Islet precursor cell (in vitro differentiated cells): ENCODE results near the gene SLC25A24.
"Not testable (repeated sequence)": the region's sequence is repeated elsewhere in the genome, so short reads cannot be mapped to it uniquely, and the experiment has no call there.

Experiments
- DNase-seq: peaks from one replicate; pipeline ENCODE4 v3.0.0-alpha.2; 2018

The SLC25A24 gene

DNA sequence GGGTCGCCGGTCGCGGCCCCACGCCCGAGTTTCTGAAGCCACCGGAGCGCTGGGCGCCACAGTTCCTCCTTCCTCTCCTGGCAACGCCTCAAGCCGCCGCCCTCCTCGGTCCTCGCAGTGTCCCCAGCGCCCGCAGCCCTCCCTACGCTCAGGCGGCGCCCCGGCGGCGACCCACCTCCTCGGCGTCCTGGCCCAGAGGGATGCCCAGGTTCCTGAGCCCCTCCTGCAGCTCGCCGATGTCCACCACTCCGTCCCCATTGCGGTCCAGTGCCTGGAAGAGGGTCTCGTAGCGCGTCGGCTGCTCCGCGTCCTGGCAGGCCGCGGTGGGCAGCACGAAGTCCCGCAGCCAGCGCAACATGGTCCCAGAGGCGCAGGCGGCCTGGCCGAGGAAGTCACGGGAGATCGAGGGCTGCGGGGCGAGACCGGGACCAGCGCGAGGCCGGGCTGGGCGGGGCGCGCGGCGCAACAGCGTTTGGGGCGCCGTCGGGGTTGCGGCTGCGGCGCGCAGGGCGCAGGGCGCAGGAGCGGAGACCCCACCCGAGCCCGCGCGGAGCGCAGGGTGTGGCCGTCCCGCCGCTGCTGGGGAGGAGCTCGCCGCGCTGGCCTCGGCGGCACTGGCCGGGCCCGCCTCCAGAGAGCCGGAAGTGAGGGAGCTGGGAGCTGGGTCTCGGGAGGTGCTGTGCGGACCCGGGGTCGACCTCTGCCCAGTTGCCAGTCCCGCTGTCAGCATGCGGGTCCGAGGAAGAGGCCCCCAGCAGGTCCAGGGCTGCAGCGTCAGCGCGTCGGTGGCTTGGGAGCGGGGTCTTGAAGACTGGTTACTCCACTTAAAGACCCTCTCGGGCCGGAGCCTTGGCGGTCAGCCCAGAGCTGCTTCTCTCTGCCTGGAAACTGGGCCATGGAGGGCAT, at the start of gene SLC25A24:
Gene SLC25A24, minus strand, starts transcription at position 563 of the 906 bp plus-strand sequence. Its CDS starts 205 bp downstream, at position 358.
- DNase-seq: peak; percentile 93

DNA sequence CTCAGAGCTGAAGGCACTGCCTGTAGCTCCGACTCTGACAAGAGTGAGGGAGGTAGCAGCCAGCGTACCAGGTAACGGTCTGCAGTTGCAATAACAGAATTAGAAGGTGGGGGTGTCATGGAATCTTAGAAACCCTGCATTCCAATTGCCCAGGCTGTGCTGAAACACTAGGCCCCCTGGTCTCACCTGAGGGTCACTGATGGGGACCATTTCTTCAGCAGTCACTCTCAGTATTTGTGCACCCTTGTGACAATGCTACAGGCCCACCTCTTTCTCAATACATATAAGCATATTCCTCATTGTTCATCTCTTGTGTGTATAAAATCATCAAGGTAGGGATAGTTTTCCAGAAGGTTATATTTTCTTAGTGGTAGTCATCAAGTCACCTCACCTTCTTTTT, 43.8 kb upstream of the SLC25A24 start, which contains the start of gene NBPF4:
Gene NBPF4, minus strand, starts transcription at position 101 of the 400 bp plus-strand sequence. CDS start 315 bp downstream, outside the sequence.
- not testable (repeated sequence) for DNase-seq

DNA sequence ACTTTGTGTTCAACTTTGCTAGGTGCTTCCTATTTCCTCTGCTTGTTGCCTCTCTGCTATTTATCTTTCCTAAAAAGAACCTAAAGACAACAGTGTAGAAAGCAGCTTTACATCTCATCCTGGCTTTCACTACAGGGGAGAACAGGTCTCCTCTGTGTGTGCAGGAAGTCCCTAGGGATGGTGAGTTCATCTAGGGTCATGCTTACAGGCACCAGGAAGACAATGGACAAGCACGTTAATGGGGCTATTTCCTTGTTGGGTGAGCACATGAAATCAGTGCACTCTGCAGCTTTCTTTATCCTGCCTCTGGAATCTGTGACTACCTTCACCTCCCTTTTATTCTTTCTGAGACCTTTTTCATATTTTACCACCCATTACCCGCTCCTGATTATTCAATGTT, 39.3 kb upstream of the SLC25A24 start:
- not testable (repeated sequence) for DNase-seq

DNA sequence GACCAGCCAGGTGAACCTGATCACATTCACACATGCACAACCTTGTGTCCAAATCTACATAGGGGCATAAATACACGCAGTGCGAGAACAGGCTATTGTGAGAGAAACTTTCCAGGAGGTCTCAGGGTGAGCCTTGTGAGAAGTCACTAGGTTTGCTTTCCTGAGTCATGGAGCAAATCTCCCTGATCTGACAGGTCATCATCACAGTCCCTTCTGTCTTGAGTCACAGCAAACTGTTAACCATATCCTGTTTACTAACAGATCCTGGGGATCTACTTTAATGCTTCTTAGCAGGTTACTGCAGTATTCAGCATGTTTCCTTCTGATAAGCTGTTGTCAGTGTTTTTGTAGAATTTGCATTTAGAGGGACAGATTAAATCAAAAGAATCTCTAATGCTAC, 35.2 kb upstream of the SLC25A24 start:
- not testable (repeated sequence) for DNase-seq

DNA sequence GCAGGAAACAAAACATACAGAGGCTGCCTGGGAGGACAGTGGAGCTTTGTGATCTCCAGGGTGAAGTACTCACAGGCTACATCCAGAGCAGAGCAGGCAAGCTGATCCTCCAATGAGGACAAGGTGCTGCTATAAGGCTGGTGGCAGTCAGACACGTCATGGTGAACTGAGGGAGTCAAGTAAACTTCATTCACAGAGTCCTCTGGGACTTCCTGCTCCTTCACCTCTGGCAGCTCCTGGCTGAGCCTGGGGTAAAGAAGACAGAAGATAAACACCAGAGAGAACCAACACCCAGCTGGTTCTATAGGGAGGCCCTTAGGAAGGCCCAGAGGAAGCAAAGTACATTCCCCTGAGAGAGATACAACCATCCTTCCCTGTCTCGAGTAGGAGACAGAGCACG, 32.0 kb upstream of the SLC25A24 start:
- not testable (repeated sequence) for DNase-seq

DNA sequence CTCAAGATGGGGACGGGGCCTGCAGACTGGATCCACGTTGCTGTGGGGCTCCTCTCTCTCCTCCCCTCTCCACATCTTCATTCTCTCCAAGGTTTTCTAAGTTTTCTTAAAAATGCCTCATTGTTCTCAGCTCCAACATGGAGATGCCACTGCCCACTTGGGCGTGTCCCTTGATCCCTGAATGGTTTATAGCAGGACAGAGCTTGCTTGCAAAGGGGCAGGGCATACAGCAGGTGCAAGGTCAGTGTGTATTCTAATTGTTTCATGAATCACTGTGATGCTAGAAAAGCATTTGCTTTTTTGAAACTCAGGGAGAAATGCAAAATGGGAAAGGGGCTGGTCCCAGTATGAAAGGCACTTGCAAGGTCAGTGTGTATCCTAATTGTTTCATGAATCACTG, 29.8 kb upstream of the SLC25A24 start:
- not testable (repeated sequence) for DNase-seq

DNA sequence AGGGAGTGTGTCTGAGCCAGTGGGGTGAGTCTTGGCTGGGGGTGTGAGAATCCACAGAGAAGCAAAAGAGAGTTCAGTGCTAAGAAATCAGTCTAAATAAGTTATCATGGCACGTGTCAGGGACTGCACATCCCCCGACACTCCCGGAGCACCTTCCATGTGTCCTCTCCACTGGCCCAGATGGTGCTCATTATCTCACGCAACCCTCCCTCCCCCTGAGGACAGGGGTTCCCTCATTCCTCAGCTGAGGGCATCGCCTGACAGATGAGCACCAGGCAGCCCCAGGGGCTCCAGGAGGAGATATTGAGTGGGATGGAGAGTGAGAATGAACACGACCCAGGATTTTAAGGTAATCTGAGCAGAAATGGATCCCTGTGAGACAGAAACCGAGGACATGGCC, 27.6 kb upstream of the SLC25A24 start:
- DNase-seq: not testable (repeated sequence)

DNA sequence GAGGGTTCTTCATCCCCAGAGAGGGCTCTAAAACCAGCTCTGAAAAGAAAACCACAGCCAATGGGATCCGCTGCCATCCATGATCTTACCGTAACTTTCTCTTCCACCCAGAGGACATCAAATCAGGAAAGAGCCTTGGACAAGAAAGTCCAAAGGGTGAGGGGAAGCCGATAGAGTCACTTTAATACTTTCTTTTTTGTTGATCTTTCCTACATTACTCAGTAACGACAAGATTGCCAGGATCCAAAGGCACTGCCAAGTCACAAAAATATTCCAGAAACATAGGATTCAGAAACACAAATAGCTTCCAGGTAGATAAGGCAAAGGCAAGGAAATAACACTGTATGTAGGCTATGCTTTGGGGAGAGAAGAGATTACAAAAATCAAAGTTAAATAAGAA, 26.7 kb upstream of the SLC25A24 start:
- not testable (repeated sequence) for DNase-seq

DNA sequence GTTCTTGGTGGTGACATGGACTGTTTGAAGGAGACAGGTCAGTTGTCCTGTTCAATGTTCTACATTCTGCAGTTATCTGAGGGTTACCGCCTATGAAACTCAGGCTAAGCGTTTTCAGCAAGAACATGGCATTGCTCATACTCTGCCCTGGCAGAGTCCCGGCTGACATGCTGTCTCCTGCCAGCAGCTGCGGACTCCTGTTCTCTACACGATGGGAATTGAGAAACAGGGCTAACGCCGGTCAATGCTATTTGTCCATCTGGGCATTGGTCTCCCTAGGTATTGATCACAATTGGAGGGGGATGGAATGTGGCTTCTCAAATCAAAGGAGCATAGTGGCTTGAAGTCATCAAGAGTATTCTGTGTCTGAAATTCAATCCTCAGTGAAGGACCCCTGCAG, 23.1 kb upstream of the SLC25A24 start:
- DNase-seq: not testable (repeated sequence)

DNA sequence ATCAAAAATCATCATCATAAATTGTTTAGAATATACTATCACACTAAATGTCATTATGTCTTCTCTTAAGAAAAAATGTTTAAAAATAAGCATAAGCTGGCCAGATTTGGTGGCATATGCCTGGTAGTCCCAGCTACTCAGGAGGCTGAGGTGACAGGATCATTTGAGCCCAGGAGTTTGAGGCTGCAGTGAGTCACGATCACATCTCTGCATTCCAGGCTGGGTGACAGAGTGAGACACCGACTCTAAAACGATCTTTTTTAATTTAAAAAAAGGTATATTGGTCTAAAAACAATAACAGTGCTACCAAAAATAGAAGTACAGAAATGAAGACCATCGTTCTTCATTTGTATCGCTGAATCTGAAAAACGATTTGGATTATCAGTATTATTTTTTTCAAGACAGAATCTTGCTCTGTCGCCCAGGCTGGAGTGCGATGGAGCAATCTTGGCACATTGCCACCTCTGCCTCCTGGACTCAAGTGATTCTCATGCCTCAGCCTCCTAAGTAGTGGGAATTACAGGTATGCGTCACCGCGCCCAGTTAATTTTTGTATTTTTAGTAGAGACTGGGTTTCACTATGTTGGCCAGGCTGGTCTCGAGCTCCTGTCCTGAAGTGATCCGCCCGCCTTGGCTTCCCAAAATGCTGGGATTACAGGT, 17.5 kb upstream of the SLC25A24 start:
- DNase-seq: not testable (repeated sequence)

DNA sequence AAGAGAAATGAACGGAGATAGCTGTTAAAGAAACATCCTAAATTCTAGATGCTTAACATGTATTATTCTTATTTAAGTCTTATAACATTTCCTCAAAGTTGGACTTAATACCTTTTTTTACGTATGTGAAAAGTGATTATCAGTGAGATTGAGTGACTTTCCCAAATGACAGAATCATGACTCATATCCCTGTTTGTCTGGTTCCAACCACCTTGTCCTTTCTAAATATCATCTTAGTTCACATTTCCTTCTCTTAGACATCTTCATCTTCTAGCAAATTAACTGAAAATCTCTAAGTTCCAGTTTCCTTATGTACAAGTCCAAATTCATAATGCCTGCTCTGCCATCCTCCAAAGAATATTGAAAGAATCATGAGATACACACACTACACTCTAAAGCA, 16.9 kb upstream of the SLC25A24 start:
- DNase-seq: not testable (repeated sequence)

DNA sequence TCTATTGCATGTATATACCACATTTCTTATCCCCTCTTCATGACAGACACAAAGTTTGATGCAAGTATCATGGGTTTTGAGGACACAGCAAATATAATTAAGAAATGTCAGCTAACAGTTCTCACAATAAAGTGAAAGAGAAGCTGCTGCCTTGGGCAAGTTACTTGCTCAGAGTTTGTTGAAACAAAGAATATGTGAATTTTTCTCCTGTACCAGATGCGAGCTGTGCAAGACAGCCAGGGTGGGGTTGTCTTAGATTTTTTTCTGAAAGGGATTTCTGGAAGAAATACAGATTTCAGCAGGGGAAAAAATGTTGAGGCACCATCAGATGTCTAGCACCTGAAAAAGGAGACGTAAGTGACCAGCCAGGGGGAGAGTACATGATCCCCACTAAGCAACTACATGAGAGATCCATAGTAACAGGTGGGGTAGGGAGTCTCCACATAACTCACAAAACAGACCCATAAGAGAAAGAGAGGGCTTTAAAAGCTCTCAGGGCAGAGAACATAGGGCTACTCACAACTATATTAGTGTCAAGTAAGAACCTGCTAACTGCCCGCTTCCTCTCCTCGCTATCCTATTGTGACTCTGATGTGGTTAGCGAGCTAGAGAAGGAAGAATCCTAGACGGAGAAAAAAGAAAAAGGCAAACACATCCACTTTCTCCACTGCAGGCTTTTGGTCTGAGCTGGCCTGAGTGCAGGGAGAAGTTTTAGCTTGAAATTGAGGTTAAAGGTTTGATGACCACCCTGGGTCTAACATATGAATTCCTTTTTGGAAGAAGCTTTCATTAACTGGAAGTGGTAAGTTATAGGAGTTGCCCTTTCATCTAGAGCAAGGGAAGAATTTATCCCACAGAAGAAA, 16.1 kb upstream of the SLC25A24 start:
- peak; percentile 69 for DNase-seq

DNA sequence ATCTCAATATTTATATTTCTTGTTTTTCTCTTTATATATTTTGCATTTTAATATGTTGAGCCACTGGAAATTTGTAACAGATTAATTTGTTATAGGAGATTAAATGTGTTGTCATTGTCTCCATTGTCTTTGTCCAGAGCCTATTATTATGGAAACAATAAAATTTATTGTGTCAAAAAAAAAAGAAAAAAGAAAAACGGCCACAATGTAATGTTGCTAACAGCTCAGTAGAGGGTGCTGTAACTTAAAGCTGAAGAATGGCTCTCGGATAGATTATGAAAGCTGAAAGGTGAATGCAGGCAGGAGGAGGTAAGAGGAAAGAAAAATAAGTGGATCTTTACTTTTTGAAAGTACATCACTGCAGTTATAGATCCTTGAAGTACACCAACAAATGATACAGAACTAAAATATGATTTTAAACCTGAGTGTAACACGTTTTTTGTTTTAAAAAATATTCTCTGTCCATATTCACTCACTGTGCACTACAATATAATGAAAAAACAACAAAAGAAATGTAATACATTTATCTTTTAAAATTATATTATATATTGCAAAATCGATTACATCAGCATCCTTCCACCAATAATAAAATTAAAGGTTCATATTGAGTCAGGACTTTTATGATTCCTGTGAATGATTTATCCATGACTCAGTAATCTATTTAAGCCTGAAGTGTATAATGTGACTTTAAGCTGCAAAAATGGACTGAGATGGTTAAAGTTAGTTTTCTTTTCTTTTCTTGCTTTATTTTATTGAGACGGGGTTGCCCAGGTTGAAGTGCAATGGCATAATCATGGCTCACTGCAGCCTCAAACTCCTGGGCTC, 14.7 kb upstream of the SLC25A24 start:
- not testable (repeated sequence) for DNase-seq

DNA sequence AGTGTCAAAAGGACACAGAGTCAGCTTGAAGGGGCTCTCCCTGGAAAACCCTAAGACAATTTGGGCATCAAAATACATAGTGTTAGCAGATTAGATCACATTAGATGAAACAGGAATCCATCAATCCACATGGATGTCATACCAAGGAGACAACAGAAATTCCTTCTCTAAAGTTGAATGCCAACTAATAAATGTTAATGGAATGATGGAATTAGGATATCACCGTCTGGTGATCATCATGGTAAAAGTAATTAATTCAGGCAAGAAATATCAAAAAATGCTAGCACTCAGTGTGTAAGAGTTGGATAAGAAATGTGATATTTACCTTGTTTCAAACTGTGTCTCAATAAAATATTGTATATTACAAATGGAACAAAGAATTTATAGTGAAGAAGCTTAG, 10.9 kb upstream of the SLC25A24 start:
- no peak for DNase-seq

DNA sequence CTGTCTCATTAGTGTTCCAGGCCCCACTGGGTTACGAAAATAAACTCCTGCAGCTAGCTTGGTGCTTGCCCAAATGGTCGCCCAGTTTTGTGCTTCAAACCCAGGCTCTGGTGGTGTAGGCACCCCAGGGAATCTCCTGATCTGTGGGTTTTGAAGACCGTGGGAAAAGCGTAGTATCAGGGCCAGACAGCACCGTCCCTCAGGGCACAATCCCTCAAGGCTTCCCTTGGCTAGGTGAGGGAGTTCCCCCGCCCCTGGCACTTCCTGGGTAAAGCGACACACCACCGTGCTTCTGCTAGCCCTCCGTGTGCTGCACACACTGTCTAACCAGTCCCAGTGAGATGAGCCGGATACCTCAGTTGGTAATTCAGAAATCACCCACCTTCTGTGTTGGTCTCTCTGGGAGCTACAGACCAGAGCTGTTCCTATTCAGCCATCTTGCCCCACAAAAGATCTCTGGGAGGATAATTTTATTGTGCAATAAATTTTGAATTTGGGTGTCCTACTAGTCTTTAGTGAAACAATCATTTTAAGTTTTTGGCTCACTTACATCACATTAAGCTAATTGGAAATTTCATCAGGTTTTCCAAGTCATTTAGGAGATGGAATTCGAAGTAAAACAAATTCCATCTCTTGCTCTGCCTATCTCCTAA, 9.4 kb upstream of the SLC25A24 start:
- peak; percentile 58 for DNase-seq

DNA sequence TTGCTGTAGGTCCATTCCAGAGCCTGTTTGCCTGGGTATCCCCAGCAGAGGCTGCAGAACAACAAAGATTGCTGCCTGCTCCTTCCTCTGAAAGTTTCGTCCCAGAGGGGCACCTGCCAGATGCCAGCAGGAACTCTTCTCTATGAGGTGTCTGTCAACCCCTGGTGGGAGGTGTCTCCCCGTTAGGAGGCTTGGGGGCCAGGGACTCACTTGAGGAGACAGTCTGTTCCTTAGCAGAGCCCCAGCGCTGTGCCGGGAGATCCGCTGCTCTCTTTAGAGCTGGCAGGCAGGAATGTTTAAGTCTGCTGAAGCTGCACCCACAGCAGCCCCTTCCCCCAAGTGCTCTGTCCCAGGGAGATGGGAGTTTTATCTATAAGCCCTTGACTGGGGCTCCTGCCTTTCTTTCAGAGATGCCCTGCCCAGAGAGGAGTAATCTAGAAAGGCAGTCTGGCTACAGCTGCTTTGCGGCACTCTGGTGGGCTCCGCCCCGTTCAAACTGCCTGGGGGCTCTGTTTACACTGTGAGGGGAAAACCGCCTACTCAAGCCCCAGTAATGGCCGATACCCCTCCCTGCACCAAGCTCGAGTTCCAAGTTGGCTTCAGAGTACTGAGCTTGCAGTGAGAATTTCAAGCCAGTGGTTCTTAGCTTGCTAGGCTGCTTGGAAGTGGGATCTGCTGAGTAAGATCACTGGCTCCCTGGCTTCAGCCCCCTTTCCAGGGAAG, 8.7 kb upstream of the SLC25A24 start:
- DNase-seq: peak; percentile 83

DNA sequence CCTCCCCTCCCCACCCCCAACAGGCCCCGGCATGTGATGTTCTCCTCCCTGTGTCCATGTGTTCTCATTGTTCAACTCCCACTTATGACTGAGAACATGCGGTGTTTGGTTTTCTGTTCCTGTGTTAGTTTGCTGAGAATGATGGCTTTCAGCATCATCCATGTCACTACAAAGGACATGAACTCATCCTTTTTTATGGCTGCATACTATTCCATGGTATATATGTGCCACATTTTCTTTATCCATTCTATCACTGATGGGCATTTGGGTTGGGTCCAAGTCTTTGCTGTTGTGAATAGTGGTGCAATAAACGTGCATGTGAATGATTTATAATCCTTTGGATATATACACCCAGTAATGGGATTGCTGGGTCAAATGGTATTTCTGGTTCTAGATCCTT, 3.4 kb upstream of the SLC25A24 start:
- not testable (repeated sequence) for DNase-seq

DNA sequence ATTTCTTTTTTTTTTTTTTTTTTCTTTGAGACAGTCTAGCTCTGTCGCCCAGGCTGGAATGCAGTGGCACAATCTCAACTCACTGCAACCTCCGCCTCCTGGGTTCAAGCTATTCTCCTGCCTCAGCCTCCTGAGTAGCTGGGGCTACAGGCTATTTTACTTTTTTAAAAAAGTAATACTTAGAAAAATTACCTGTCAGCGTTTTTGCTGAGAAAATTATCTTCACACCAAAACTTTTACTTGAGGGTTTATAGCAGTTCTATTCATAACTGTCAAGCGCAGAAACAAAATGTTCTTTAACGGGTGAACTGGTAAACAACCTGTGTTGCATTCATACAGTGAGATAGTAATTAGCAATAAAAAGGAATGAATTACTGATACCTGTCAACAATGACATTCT, 1.5 kb upstream of the SLC25A24 start:
- no peak for DNase-seq

DNA sequence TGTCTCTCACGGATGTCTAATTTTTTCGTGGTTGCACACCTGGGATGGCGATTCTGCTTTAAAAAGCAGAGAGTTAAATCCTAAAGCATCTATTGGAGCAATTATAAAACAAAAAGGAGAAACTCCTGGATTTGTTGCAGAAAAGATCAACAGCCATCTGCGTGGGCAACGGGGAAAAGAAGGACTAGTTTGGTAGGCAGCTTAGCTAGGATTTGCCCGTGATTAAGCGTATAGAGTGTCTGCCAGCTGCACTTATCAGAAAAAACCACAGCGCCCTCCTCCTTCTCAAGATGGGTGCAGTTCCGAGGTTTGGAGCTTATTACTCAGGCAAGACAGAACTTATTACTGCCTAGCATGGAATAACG, 526 bp upstream of the SLC25A24 start:
- no peak for DNase-seq

DNA sequence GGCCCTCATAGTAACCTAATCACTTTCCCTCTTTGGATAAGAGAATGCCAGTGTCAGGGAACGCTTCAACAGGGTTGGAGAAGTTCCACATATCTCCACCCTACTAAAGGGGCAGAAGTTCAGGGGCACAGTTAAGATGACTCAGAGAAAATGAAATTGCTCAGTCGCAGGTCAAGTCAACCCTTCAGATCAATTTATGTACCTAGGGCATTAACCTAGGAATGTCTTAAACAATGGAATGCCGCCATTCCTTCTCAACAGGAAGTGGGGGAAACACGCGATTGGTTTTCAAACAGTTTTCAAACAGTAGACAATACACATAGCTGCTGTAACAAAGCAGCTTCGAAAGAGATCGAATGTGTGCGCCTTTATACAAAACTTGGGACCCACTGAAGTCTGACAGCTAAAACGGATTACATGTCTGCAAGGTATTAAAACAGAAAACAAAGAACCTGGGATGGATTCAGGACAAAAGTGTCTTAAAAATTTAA, 897 bp downstream of the SLC25A24 start:
- peak; percentile 54 for DNase-seq

DNA sequence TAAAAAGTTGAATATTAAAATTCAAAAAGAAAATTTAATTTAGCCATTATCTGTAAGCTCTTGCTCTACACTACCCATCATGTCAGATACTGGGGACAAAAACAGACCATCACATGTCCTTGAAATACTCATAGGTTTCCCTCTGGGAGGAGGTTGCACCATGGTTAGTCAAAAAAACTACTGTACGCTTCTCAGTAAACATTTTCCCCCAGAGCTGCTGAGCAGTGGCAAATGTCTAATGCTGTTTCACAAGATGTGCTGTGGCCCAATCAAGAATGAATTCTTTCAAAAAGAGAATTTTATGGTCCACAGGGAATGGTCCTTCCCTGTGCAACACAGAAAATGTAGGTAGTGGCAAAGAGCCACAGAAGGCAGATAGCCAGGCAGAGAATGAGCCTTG, 6.1 kb downstream of the SLC25A24 start:
- no peak for DNase-seq
